K562 (cell line): ENCODE results near the gene PHYKPL. TPM values are rescaled to one million over a fixed set of nuclear protein-coding genes. Genes with fewer than 3 reads are reported as not detected.
A peak's percentile ranks its signal among the peaks of the same experiment; 100 is the strongest.

Source experiments
- ATAC-seq: fragments of 200-7000 bp; cut with Tn5 transposase; 3 replicates; pipeline ENCODE4 v1.9.1; 2020; ENCODE audit warnings: moderate library complexity
- BruUV-seq: library from RNA; stranded (reverse); fragments of 400-500 nt; replicated peaks from 2 replicates; lab custom pipeline; 2021; lab: Mats Ljungman, UMichigan
- CTCF ChIA-PET: fragments of 300-600 bp; formaldehyde crosslinking; extraction: SDS; loops from one replicate; lab custom pipeline; 2021; ENCODE audit warnings: low intra/inter-chr PET ratio; lab: Yijun Ruan, JAX
- POLR2A ChIA-PET: fragments of 300-600, 350-650 bp; sonication (Branson Sonifier 250); formaldehyde crosslinking; extraction: SDS; loops from one replicate; lab custom pipeline; 2021; ENCODE audit warnings: antibody characterized with exemption, inconsistent platforms; lab: Yijun Ruan, JAX
- DNase-seq, 4 experiments: peaks; one replicate each; pipeline versions ENCODE4 v3.0.0 to v3.0.0-alpha.2; 2011 to 2018; ENCODE audit warnings: low spot score in 3 of 4, mixed read lengths in 3 of 4; ENCODE audit errors: extremely low read depth in 1 of 4
- FAIRE-seq: peaks from 2 replicates; lab custom pipeline; 2011; peaks lifted over from hg19 to GRCh38; lab: Jason Lieb, UNC
- H2AFZ ChIP-seq: 2 replicates; pipeline ENCODE4 v1.6.0; 2011; ENCODE audit warnings: low read depth, low read length, control low read depth, inconsistent platforms
- H3K27ac ChIP-seq: fragments of 200-600 bp; 3 replicates; pipeline ENCODE4 v1.8.0; 2011; ENCODE audit warnings: low read depth, mild to moderate bottlenecking, control low read depth, inconsistent platforms, low read length, moderate library complexity, mixed read lengths; ENCODE audit errors: extremely low read depth
- H3K27me3 ChIP-seq, 2 experiments: fragments of 300-600 bp in 1 of 2; 2 replicates in 1 of 2; 3 replicates in 1 of 2; pipeline versions ENCODE4 v1.6.0 to v1.8.0; 2011; ENCODE audit warnings: inconsistent platforms in 2 of 2, low read length in 2 of 2, mild to moderate bottlenecking in 1 of 2, mixed read lengths in 1 of 2, moderate library complexity in 1 of 2; ENCODE audit not compliant: control insufficient read depth in 2 of 2, insufficient read depth in 2 of 2
- H3K36me3 ChIP-seq: fragments of 300-600 bp; 3 replicates; pipeline ENCODE4 v1.8.0; 2011; ENCODE audit warnings: mild to moderate bottlenecking, low read length, inconsistent platforms; ENCODE audit not compliant: control insufficient read depth, insufficient read depth
- H3K4me1 ChIP-seq, 2 experiments: fragments of 200-600 bp in 1 of 2; replicated peaks in 1 of 2; 2 replicates in 1 of 2; 3 replicates in 1 of 2; pipeline versions ENCODE4 v1.5.1 to v1.8.0; 2011; ENCODE audit warnings: inconsistent platforms in 2 of 2, low read length in 2 of 2, mild to moderate bottlenecking in 1 of 2, mixed read lengths in 1 of 2, moderate library complexity in 1 of 2; ENCODE audit not compliant: control insufficient read depth in 2 of 2, insufficient read depth in 2 of 2
- H3K4me2 ChIP-seq: 2 replicates; pipeline ENCODE4 v1.6.1; 2011; ENCODE audit warnings: low read length, control low read depth, inconsistent platforms, mixed read lengths; ENCODE audit not compliant: insufficient read depth
- H3K4me3 ChIP-seq: fragments of 200-600 bp; sonication (generic), shearing (Covaris generic); 2 replicates; pipeline ENCODE4 v1.5.1; 2016; ENCODE audit warnings: control low read depth, inconsistent platforms
- H3K79me2 ChIP-seq: fragments of 200-600 bp; 3 replicates; pipeline ENCODE4 v1.8.0; 2011; ENCODE audit warnings: low read length, inconsistent platforms; ENCODE audit not compliant: control insufficient read depth, insufficient read depth
- H3K9ac ChIP-seq, 2 experiments: 2 replicates each; pipeline versions ENCODE4 v1.6.0 to v1.6.1; 2011; ENCODE audit warnings: low read depth in 2 of 2, low read length in 2 of 2, control low read depth in 1 of 2, inconsistent platforms in 1 of 2, mild to moderate bottlenecking in 1 of 2, mixed read lengths in 1 of 2; ENCODE audit not compliant: insufficient read depth in 1 of 2
- H3K9me1 ChIP-seq: one replicate; pipeline ENCODE4 v1.6.0; 2011; ENCODE audit warnings: inconsistent platforms, mild to moderate bottlenecking, low read length, moderate library complexity; ENCODE audit not compliant: control insufficient read depth, insufficient read depth
- H3K9me3 ChIP-seq: replicated peaks from 2 replicates; pipeline ENCODE4 v1.5.1; 2011; ENCODE audit warnings: low read depth, low read length, inconsistent platforms; ENCODE audit not compliant: control insufficient read depth, insufficient read depth
- H4K20me1 ChIP-seq: replicated peaks from 2 replicates; pipeline ENCODE4 v1.6.1; 2011; ENCODE audit warnings: low read length, inconsistent platforms, mixed read lengths; ENCODE audit not compliant: control insufficient read depth, insufficient read depth
- E2F6 ChIP-seq, 2 experiments: IDR thresholded peaks; 2 replicates each; pipeline ENCODE4 v1.6.1; 2011; ENCODE audit warnings: borderline replicate concordance in 1 of 2, control low read depth in 1 of 2, low read depth in 1 of 2, low read length in 1 of 2, mild to moderate bottlenecking in 1 of 2, mixed read lengths in 1 of 2, moderate library complexity in 1 of 2; ENCODE audit not compliant: insufficient read depth in 1 of 2, insufficient read length in 1 of 2, poor library complexity in 1 of 2, severe bottlenecking in 1 of 2; ENCODE audit errors: extremely low read depth in 1 of 2
- ELK1 ChIP-seq: sonication (generic); formaldehyde crosslinking; IDR thresholded peaks from 2 replicates; pipeline ENCODE4 v1.8.1; 2022; ENCODE audit warnings: missing genetic modification reagents
- EP400 ChIP-seq: fragments of 450-650 bp; IDR thresholded peaks from 2 replicates; pipeline ENCODE4 v1.6.1; 2017; ENCODE audit warnings: antibody characterized with exemption, mild to moderate bottlenecking, moderate library complexity
- FOXP1 ChIP-seq: sonication (generic); formaldehyde crosslinking; IDR thresholded peaks from 2 replicates; pipeline ENCODE4 v1.8.0; 2022; ENCODE audit warnings: mild to moderate bottlenecking, missing genetic modification reagents
- MAZ ChIP-seq, 2 experiments: fragments of 450-650 bp in 1 of 2; sonication (generic) in 1 of 2; formaldehyde crosslinking; IDR thresholded peaks in 1 of 2; conservative IDR thresholded peaks in 1 of 2; 2 replicates each; pipeline versions ENCODE4 v1.4.0 to v1.5.0; 2020; ENCODE audit warnings: mild to moderate bottlenecking in 1 of 2, missing genetic modification reagents in 1 of 2
- MYC ChIP-seq, 2 experiments: fragments of 250-450 bp in 1 of 2; sonication (Bioruptor Pico) in 1 of 2; IDR thresholded peaks; 2 replicates each; pipeline versions ENCODE4 v1.5.1 to v1.6.1; 2012 to 2021; ENCODE audit warnings: low read depth in 2 of 2, borderline replicate concordance in 1 of 2, improper control_type of control experiment in 1 of 2, low read length in 1 of 2, mild to moderate bottlenecking in 1 of 2, moderate library complexity in 1 of 2
- NKRF ChIP-seq: fragments of 450-650 bp; IDR thresholded peaks from 2 replicates; pipeline ENCODE4 v1.6.1; 2016; ENCODE audit warnings: borderline replicate concordance
- SRF ChIP-seq, 2 experiments: fragments of 250-450, 450-650 bp in 1 of 2; sonication (Bioruptor Pico) in 1 of 2; sonication (generic) in 1 of 2; formaldehyde crosslinking; IDR thresholded peaks; 2 replicates each; pipeline versions ENCODE4 v1.5.0 to v1.5.1; 2020 to 2022; ENCODE audit warnings: mild to moderate bottlenecking in 1 of 2, missing genetic modification reagents in 1 of 2
- TBP ChIP-seq: optimal IDR thresholded peaks from 2 replicates; pipeline ENCODE3; 2011; ENCODE audit warnings: low read depth, low read length, improper control_type of control experiment
- TEAD4 ChIP-seq, 2 experiments: sonication (generic) in 1 of 2; formaldehyde crosslinking in 1 of 2; IDR thresholded peaks; 2 replicates each; pipeline versions ENCODE4 v1.6.1 to v1.8.0; 2012 to 2022; ENCODE audit warnings: borderline replicate concordance in 1 of 2, inconsistent platforms in 1 of 2, low read length in 1 of 2, mild to moderate bottlenecking in 1 of 2, missing genetic modification reagents in 1 of 2
- TRIM28 ChIP-seq: fragments of 450-650 bp; IDR thresholded peaks from 2 replicates; pipeline ENCODE4 v1.6.1; 2017
- USF1 ChIP-seq: sonication (generic); formaldehyde crosslinking; IDR thresholded peaks from 2 replicates; pipeline ENCODE4 v1.9.0; 2022; ENCODE audit warnings: mild to moderate bottlenecking, missing genetic modification reagents
- ZNF766 ChIP-seq: fragments of 200-800 bp; sonication (Bioruptor generic); conservative IDR thresholded peaks from 2 replicates; pipeline ENCODE4 v1.6.1; 2016; ENCODE audit warnings: missing genetic modification characterization, missing compliant biosample characterization
- WGBS: fragments of 100-300 bp; shearing (Covaris generic); methylation state at CpG from one replicate; pipeline ENCODE4 v1.1.6; 2016; ENCODE audit warnings: low coverage, mixed read lengths; ENCODE audit not compliant: insufficient coverage; ENCODE audit errors: missing lambda C conversion rate; 5-methylcytosine and 5-hydroxymethylcytosine counted together
- in situ Hi-C: fragments of 300-500 bp; cut with MboI; formaldehyde crosslinking; loops from 4 replicates; pipeline ENCODE4 v1.15.0; 2018; ENCODE audit warnings: inconsistent platforms, mixed read lengths
- intact Hi-C: fragments of 100-400 bp; cut with micrococcal nuclease; formaldehyde crosslinking; loops from 2 replicates; pipeline ENCODE4 v1.14.2; 2022
- polyA plus RNA-seq, 8 experiments: library from polyadenylated mRNA; depleted of rRNA in 4 of 8; stranded (reverse) in 5 of 8; unstranded in 3 of 8; fragments of >200 nt; fragmentation: Nextera tagmentation in 2 of 8; fragmentation: Illumina TruSeq in 1 of 8; extraction: Ambion mirVana in 2 of 8; extraction: Trizol in 1 of 8; gene quantifications; 2 replicates each; pipeline versions ENCODE4 v1.2.1 to v1.2.3, GENCODE V29; 2011 to 2014; ENCODE audit warnings: inconsistent platforms in 1 of 8, missing spikeins in 1 of 8
- total RNA-seq, 7 experiments: library from RNA; depleted of rRNA in 6 of 7; stranded (reverse); fragments of >200 nt in 6 of 7; fragmentation: Illumina TruSeq in 2 of 7; extraction: Trizol in 2 of 7; gene quantifications; 2 replicates each; pipeline versions ENCODE4 v1.2.1 to v1.2.3, GENCODE V29; 2011 to 2021; ENCODE audit warnings: low replicate concordance in 1 of 7

The PHYKPL gene
- total and polyA plus RNA-seq, 9 of the 15 experiments (the other 6 are each of a cell fraction or from before 2014, with no cell fraction given): 4.7 to 34.7 (median 18.6) TPM

GRCh38 chr5:178231539-178232123, 971 bp downstream of the PHYKPL start:
- Histone ChIP-seq H3K9me1 (no peaks in the 10 kb centered on the region), H3K4me1 (peaks cover 25 to 39% of the 10 kb centered on the region in 2 experiments; a peak in 4 of 5 replicates), H3K9ac (peak overlapping the region; percentile 87 to 98), H2AFZ (peak overlapping the region; percentile 97), H3K9me3 (no peaks in the 10 kb centered on the region), H3K4me3 (peak overlapping the region; percentile 93), H3K79me2 (peaks cover 35% of the 10 kb centered on the region), H3K4me2 (peak overlapping the region; percentile 98), H3K27me3 (no peaks in the 10 kb centered on the region), H3K27ac (peak overlapping the region; percentile 87), H4K20me1 (no peaks in the 10 kb centered on the region), H3K36me3 (peaks cover 47% of the 10 kb centered on the region)
- FAIRE-seq: peak; percentile 51
- peak; percentile 4 for ATAC-seq
- intact Hi-C loops: no loop called here
- in situ Hi-C loops: no loop called here
- TSS peak; percentile 41 for BruUV-seq
- POLR2A ChIA-PET: interaction anchor here (0.6 to 13.2 kb wide), 8 partner anchors 8 to 429 kb away, joined by 3 to 162 read pairs (median 6); partner anchors contain the start of gene HNRNPAB
- no peak for DNase-seq
- 0% methylated on average over 20 of the region's 21 CpGs for WGBS
- CTCF ChIA-PET: no interaction called here
- TF ChIP-seq NKRF: peak; percentile 61; the same call in 1 of the 2 replicates
- 0 out of 4 replicates have a peak, but pooled peaks of 1 of the 2 experiments have one; percentile 15 for TF ChIP-seq MAZ (CRISPR knock-in tag; conservative IDR thresholded peaks at IDR 0.05 in 1 of 2, IDR thresholded peaks at IDR 0.05 in 1 of 2)
- TF ChIP-seq FOXP1 (CRISPR knock-in tag): 0 out of 2 replicates have a peak, but pooled peaks have one; percentile 36
- TF ChIP-seq TBP: peak; percentile 6
- TF ChIP-seq ZNF766 (CRISPR knock-in tag): peak; percentile 68; the same call in 1 of the 2 replicates
- peak in 1 of 2 experiments; percentile 18 for TF ChIP-seq E2F6 (IDR thresholded peaks at IDR 0.05; ENCODE audit: borderline replicate concordance in 1 of 2, extremely low read depth in 1 of 2, insufficient read depth in 1 of 2, insufficient read length in 1 of 2, low read depth in 1 of 2, low read length in 1 of 2, poor library complexity in 1 of 2, severe bottlenecking in 1 of 2)
- peak; percentile 29; the same call in 1 of the 2 replicates for TF ChIP-seq EP400
- no peak; the same call in 1 of the 2 replicates for TF ChIP-seq MYC (IDR thresholded peaks at IDR 0.05; ENCODE audit: low read depth, low read length)
- TF ChIP-seq MYC (CRISPR knock-in tag; IDR thresholded peaks at IDR 0.05; ENCODE audit: borderline replicate concordance, low read depth): 0 out of 2 replicates have a peak, but pooled peaks have one; percentile 51
- 0 out of 4 replicates have a peak, but pooled peaks of 1 of the 2 experiments have one; percentile 29 for TF ChIP-seq SRF (CRISPR knock-in tag; IDR thresholded peaks at IDR 0.05)
- no peak for TF ChIP-seq TRIM28
- TF ChIP-seq TEAD4 (IDR thresholded peaks at IDR 0.05; ENCODE audit: low read length): no peak
- 0 out of 2 replicates have a peak, but pooled peaks have one; percentile 42 for TF ChIP-seq TEAD4 (CRISPR knock-in tag; IDR thresholded peaks at IDR 0.05; ENCODE audit: borderline replicate concordance)
- TF ChIP-seq ELK1: no peak
- peak; percentile 39; the same call in 1 of the 2 replicates for TF ChIP-seq USF1 (CRISPR knock-in tag)
